ENCODE data around the gene ASTN2.

GRCh38 chr9:116449949-116450348, 964.9 kb downstream of the ASTN2 start:
- TF ChIP-seq CTCF (IDR thresholded peaks at IDR 0.05; ENCODE audit: low read length): no peak
- TF ChIP-seq EZH2 (IDR thresholded peaks at IDR 0.05; ENCODE audit: borderline replicate concordance, low read length): no peak

Measured in OCI-LY1 (cell line).